Epithelial cell of proximal tubule (primary cell): Measurements from ENCODE around the gene ZDHHC11B. TPM values are rescaled to one million over a fixed set of nuclear protein-coding genes. Genes with fewer than 3 reads are reported as not detected.

Experiments
- DNase-seq: peaks from one replicate; pipeline ENCODE4 v3.0.0-alpha.2; 2011; ENCODE audit warnings: low read depth
- H3K4me3 ChIP-seq: 2 replicates; pipeline ENCODE4 v1.5.1; 2011; ENCODE audit warnings: low read depth, mild to moderate bottlenecking, low read length
- CTCF ChIP-seq: conservative IDR thresholded peaks from 2 replicates; pipeline ENCODE4 v1.5.1; 2012; ENCODE audit warnings: low read depth, mild to moderate bottlenecking, low read length
- total RNA-seq: library from RNA; depleted of rRNA; stranded (reverse); fragments of >200 nt; gene quantifications from 2 replicates; pipeline ENCODE4 v1.2.3, GENCODE V29; 2015

The ZDHHC11B gene
- total RNA-seq, 1 donor from 2014 or later, result not detected

GRCh38 chr5:761059-761771 is 23.3 kb downstream of the ZDHHC11B start:
- DNase-seq, result no peak
- TF ChIP-seq CTCF, result no peak
- H3K4me3 ChIP-seq, result no peak overlapping the region

DNA sequence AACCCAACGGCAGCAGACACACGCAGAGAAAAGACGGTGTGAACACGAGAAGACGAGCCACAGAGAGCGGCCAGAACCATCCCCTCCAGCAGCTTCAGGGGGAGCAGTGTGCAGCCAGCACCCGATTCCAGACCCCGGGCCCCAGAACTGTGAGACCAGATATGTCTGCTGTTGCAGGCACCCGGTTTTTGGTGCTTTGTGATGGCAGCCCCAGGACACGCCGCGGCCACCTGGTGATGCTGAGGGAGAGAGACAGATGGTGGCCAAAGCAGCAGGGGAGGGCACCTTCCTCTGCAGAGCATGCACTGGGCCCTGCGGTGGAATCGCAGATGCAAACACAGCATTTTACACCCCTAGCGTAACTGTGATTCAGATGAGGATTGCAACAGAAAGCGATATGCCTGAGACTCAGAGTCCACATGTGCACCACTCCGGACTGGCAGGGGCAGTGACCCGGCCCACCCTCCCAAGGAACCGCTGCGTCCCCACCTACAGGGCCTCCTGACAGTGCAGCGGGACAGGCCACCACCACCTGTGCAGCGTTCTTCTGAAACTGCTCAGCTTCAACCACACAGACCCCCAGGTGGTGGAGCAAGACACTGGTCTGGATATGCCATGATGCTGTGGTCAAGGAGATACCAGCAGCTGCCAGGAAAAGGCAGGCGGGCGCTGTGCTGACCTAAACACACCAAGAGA is 24.0 kb downstream of the ZDHHC11B start:
- H3K4me3 ChIP-seq, result no peak overlapping the region
- no peak for TF ChIP-seq CTCF
- DNase-seq, result no peak

- H3K4me3 ChIP-seq, result no peak overlapping the region
- no peak for TF ChIP-seq CTCF
- DNase-seq, result no peak
Measured at GRCh38 chr5:759781-760362, 24.7 kb downstream of the ZDHHC11B start.

DNA sequence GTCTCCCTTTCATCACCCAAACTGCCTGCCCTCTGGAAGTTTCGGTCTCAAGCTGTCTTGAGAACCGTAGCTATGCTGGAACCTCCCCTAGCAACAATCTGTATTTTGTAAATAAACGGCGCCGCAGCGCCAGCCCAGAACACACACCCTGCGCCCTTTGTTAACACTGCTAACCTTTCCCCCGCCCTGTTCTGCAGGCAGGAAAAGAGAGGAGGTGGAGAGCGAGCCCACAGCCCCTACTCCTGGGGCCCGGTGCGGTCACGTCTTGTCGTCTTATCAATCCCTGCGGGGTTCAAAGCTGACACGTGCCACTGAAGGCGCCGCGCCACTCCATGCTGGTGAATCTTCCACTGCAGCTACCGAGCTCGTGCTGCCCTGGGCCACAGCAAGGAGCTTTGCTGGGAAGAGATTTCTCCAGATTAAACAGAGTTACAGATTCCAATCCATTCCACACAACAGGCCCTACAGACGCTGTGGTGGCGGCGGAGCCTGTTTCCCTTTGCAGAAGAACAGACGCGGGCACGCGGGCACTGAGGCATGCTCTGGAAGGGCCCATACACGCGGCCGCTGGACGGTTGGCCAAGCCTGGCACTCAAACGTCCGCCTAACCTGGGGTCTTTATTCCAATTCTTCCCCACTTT is 25.3 kb downstream of the ZDHHC11B start:
- DNase-seq, result no peak
- no peak for TF ChIP-seq CTCF
- no peak overlapping the region for H3K4me3 ChIP-seq

- no peak for DNase-seq
- no peak overlapping the region for H3K4me3 ChIP-seq
- TF ChIP-seq CTCF, result no peak
Measured at GRCh38 chr5:758698-759053, 25.9 kb downstream of the ZDHHC11B start.

- no peak for DNase-seq
Measured at GRCh38 chr5:757931-758697, 26.4 kb downstream of the ZDHHC11B start.

More at GRCh38 chr5:757931-758697, 26.4 kb downstream of the ZDHHC11B start:
- H3K4me3 ChIP-seq, result no peak overlapping the region
- no peak for TF ChIP-seq CTCF
